Osteoblast (primary cell): ENCODE data around the gene HSD17B3. TPM values are rescaled to one million over a fixed set of nuclear protein-coding genes. Genes with fewer than 3 reads are reported as not detected.
"Not testable (repeated sequence)": the region's sequence is repeated elsewhere in the genome, so short reads cannot be mapped to it uniquely, and the experiment has no call there.

Source experiments
- DNase-seq: peaks from one replicate; pipeline ENCODE4 v3.0.0; 2011; ENCODE audit warnings: low spot score, mixed read lengths; ENCODE audit not compliant: insufficient read length; ENCODE audit errors: missing footprints
- H2AFZ ChIP-seq: 2 replicates; pipeline ENCODE4 v1.6.0; 2011; ENCODE audit warnings: mild to moderate bottlenecking, low read length
- H3K27ac ChIP-seq: 2 replicates; pipeline ENCODE4 v1.5.1; 2011; ENCODE audit warnings: mild to moderate bottlenecking, low read depth, low read length, moderate library complexity
- H3K27me3 ChIP-seq: 2 replicates; pipeline ENCODE4 v1.6.0; 2012; ENCODE audit warnings: mild to moderate bottlenecking, control low read depth, inconsistent platforms, low read length, moderate library complexity; ENCODE audit not compliant: insufficient read depth
- H3K36me3 ChIP-seq: 2 replicates; pipeline ENCODE4 v1.5.1; 2011; ENCODE audit warnings: mild to moderate bottlenecking, low read length, control low read depth, moderate library complexity; ENCODE audit not compliant: insufficient read depth
- H3K4me1 ChIP-seq: 2 replicates; pipeline ENCODE4 v1.5.1; 2011; ENCODE audit warnings: mild to moderate bottlenecking, low read length, control low read depth, moderate library complexity; ENCODE audit not compliant: insufficient read depth
- H3K4me2 ChIP-seq: 2 replicates; pipeline ENCODE4 v1.6.0; 2011; ENCODE audit warnings: mild to moderate bottlenecking, low read length; ENCODE audit not compliant: insufficient read depth
- H3K4me3 ChIP-seq: fragments of 200-600 bp; sonication (generic); 3 replicates; pipeline ENCODE4 v1.5.1; 2012; ENCODE audit warnings: mild to moderate bottlenecking, low read length, inconsistent platforms; ENCODE audit not compliant: insufficient read depth
- H3K79me2 ChIP-seq: 2 replicates; pipeline ENCODE4 v1.6.0; 2012; ENCODE audit warnings: mild to moderate bottlenecking, low read length, control low read depth, inconsistent platforms; ENCODE audit not compliant: insufficient read depth
- H3K9me3 ChIP-seq: 2 replicates; pipeline ENCODE4 v1.5.1; 2011; ENCODE audit warnings: low read depth, low read length, control low read depth
- H4K20me1 ChIP-seq: 2 replicates; pipeline ENCODE4 v1.6.0; 2012; ENCODE audit warnings: mild to moderate bottlenecking, low read length, control low read depth; ENCODE audit not compliant: insufficient read depth
- CTCF ChIP-seq: IDR thresholded peaks from 2 replicates; pipeline ENCODE4 v1.5.1; 2011; ENCODE audit warnings: mild to moderate bottlenecking, low read depth, low read length, moderate library complexity; ENCODE audit errors: extremely low read depth
- total RNA-seq: library from RNA; depleted of rRNA; stranded (reverse); fragments of >200 nt; gene quantifications from 2 replicates; pipeline ENCODE4 v1.2.3, GENCODE V29; 2012

The HSD17B3 gene
- total RNA-seq, 1 donor, result under 0.01 TPM

GRCh38 chr9:96192710-96193109 lies 109.3 kb downstream of the HSD17B3 start:
- TF ChIP-seq CTCF, result no peak
- Histone ChIP-seq H3K9me3 (peaks cover 8% of the 10 kb centered on the region), H3K36me3 (no peaks in the 10 kb centered on the region), H3K4me2 (no peak overlapping the region), H3K79me2 (no peaks in the 10 kb centered on the region), H3K27me3 (no peaks in the 10 kb centered on the region), H3K4me1 (no peaks in the 10 kb centered on the region), H2AFZ (no peak overlapping the region), H4K20me1 (no peaks in the 10 kb centered on the region), H3K27ac (no peak overlapping the region), H3K4me3 (no peak overlapping the region)
- DNase-seq, result no peak

GRCh38 chr9:96189995-96190394 lies 112.0 kb downstream of the HSD17B3 start:
- Histone ChIP-seq H2AFZ (no peak overlapping the region), H3K9me3 (peaks cover 8% of the 10 kb centered on the region), H3K27ac (no peak overlapping the region), H3K4me1 (no peaks in the 10 kb centered on the region), H3K27me3 (peaks cover 8% of the 10 kb centered on the region), H3K4me2 (no peak overlapping the region), H4K20me1 (no peaks in the 10 kb centered on the region), H3K36me3 (no peaks in the 10 kb centered on the region), H3K79me2 (no peaks in the 10 kb centered on the region), H3K4me3 (no peak overlapping the region)
- DNase-seq, result no peak
- TF ChIP-seq CTCF, result no peak

- H3K9me3 ChIP-seq, DNase-seq, H3K4me3 ChIP-seq, H3K4me1 ChIP-seq, H3K4me2 ChIP-seq, H3K27me3 ChIP-seq, H3K79me2 ChIP-seq, H4K20me1 ChIP-seq, H2AFZ ChIP-seq, H3K27ac ChIP-seq, H3K36me3 ChIP-seq: not testable (repeated sequence)
Observed at GRCh38 chr9:96189581-96189980, 112.4 kb downstream of the HSD17B3 start.

GRCh38 chr9:96188571-96188970 lies 113.4 kb downstream of the HSD17B3 start:
- H3K4me2 ChIP-seq, result no peak overlapping the region
- H3K36me3 ChIP-seq, result no peaks in the 10 kb centered on the region
- H4K20me1 ChIP-seq, result no peaks in the 10 kb centered on the region
- peaks cover 8% of the 10 kb centered on the region for H3K27me3 ChIP-seq
- TF ChIP-seq CTCF, result no peak
- H2AFZ ChIP-seq, result no peak overlapping the region
- H3K4me1 ChIP-seq, result no peaks in the 10 kb centered on the region
- H3K79me2 ChIP-seq, result no peaks in the 10 kb centered on the region
- DNase-seq, result no peak
- peaks cover 8% of the 10 kb centered on the region for H3K9me3 ChIP-seq
- H3K27ac ChIP-seq, result no peak overlapping the region
- no peak overlapping the region for H3K4me3 ChIP-seq
